PFSK-1 (cell line): ENCODE measurements around the gene KLF2.

Source experiments
- POLR2AphosphoS5 ChIP-seq: IDR thresholded peaks from 2 replicates; pipeline ENCODE4 v1.6.1; 2012; ENCODE audit warnings: low read depth, mild to moderate bottlenecking, control low read depth, low read length, moderate library complexity
- REST ChIP-seq, 2 experiments: IDR thresholded peaks; 2 replicates each; pipeline versions ENCODE4 v1.6.1 to v1.8.0; 2011 to 2012; ENCODE audit warnings: low read depth in 2 of 2, low read length in 2 of 2, control low read depth in 1 of 2, inconsistent platforms in 1 of 2, mild to moderate bottlenecking in 1 of 2, moderate library complexity in 1 of 2; ENCODE audit not compliant: insufficient read depth in 1 of 2
- TAF1 ChIP-seq: IDR thresholded peaks from 2 replicates; pipeline ENCODE4 v1.6.1; 2012; ENCODE audit warnings: low read length, control low read depth, borderline replicate concordance; ENCODE audit not compliant: insufficient read depth

GRCh38 chr19:16297575-16298178 lies 26.9 kb upstream of the KLF2 start:
- TF ChIP-seq REST (IDR thresholded peaks at IDR 0.05; ENCODE audit: insufficient read depth in 1 of 2, low read depth in 2 of 2, low read length in 2 of 2) (no peak), POLR2AphosphoS5 (no peak), TAF1 (no peak)
